ENCODE measurements around the gene CX3CR1. TPM values are rescaled to one million over a fixed set of nuclear protein-coding genes. Genes with fewer than 3 reads are reported as not detected.

The CX3CR1 gene
- total RNA-seq, 1 donor from 2014 or later, result not detected

DNA sequence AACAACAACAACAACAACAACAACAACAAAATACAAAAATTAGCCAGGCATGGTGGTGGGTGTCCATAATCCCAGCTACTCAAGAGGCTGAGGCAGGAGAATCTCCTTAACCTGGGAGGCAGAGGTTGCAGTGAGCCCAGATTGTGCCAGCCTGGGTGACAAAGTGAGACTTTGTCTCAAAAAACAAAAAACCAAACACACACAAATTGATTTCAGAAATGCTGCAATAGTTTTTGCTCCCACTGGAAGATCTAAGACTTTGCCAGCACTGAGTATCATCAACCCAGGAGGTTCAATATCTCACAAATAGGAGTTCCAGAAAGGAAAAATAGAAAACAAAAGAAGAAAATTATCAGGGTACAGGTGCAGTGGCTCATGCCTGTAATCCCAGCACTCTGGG lies 33.5 kb upstream of the CX3CR1 start:
- H3K27ac Mint-ChIP-seq, result no peak overlapping the region
- no peak overlapping the region for H3K9ac ChIP-seq
- TF ChIP-seq EZH2 (IDR thresholded peaks at IDR 0.05), result no peak
- TF ChIP-seq, protein P1, sequence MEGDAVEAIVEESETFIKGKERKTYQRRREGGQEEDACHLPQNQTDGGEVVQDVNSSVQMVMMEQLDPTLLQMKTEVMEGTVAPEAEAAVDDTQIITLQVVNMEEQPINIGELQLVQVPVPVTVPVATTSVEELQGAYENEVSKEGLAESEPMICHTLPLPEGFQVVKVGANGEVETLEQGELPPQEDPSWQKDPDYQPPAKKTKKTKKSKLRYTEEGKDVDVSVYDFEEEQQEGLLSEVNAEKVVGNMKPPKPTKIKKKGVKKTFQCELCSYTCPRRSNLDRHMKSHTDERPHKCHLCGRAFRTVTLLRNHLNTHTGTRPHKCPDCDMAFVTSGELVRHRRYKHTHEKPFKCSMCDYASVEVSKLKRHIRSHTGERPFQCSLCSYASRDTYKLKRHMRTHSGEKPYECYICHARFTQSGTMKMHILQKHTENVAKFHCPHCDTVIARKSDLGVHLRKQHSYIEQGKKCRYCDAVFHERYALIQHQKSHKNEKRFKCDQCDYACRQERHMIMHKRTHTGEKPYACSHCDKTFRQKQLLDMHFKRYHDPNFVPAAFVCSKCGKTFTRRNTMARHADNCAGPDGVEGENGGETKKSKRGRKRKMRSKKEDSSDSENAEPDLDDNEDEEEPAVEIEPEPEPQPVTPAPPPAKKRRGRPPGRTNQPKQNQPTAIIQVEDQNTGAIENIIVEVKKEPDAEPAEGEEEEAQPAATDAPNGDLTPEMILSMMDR (IDR thresholded peaks at IDR 0.05), result no peak
- no peak for TF ChIP-seq EZH2phosphoT487 (IDR thresholded peaks at IDR 0.05)
- no peaks in the 10 kb centered on the region for H3K27me3 ChIP-seq
- H3K4me3 Mint-ChIP-seq, result no peak overlapping the region
- no peaks in the 10 kb centered on the region for H3K4me1 ChIP-seq
- no peak overlapping the region for H3K4me2 ChIP-seq
- H3K9me3 ChIP-seq (ENCODE audit: low read depth), result no peaks in the 10 kb centered on the region
- H2AFZ ChIP-seq (replicated peaks), result no peak overlapping the region
- H4K20me1 ChIP-seq (ENCODE audit: low read depth), result no peaks in the 10 kb centered on the region
- peaks cover 5% of the 10 kb centered on the region for H3K27me3 Mint-ChIP-seq (ENCODE audit: insufficient read depth, low read depth)
- H3K9me3 Mint-ChIP-seq, result peaks cover 10% of the 10 kb centered on the region
- no peak overlapping the region for H3K27ac ChIP-seq
- no peaks in the 10 kb centered on the region for H3K36me3 ChIP-seq
- H3K4me1 Mint-ChIP-seq, result no peaks in the 10 kb centered on the region
- no peaks in the 10 kb centered on the region for H3K79me2 ChIP-seq (ENCODE audit: low read depth)
- no peak for DNase-seq (ENCODE audit: low spot score)
- no peak overlapping the region for H3K4me3 ChIP-seq
- H3F3A ChIP-seq (ENCODE audit: low read depth), result no peaks in the 10 kb centered on the region
- no peaks in the 10 kb centered on the region for H3K36me3 Mint-ChIP-seq

DNA sequence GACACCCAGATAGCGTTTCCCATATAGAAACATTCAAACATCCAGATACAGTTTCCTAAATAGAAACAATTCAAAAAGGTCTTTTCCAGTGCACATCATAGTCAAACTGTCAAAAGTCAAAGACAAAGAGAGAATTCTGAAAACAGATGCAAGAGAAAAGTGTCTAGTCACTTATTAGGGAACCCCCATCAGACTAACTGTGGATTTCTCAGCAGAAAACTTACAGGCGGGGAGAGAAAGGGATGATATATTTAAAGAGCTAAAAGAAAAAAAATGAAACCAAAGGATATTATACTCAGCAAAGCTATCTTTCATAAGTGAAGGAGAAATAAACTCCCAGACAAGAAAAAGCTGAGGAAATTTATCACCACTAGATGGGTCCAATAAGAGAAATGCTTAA lies 22.3 kb upstream of the CX3CR1 start:
- H3K27me3 Mint-ChIP-seq (ENCODE audit: insufficient read depth, low read depth), result peaks cover 2% of the 10 kb centered on the region
- no peaks in the 10 kb centered on the region for H3K36me3 Mint-ChIP-seq
- H3K9me3 Mint-ChIP-seq, result peaks cover 28% of the 10 kb centered on the region
- H3K27ac Mint-ChIP-seq, result no peak overlapping the region
- no peaks in the 10 kb centered on the region for H3K4me1 Mint-ChIP-seq
- Histone ChIP-seq H3K4me3 (no peak overlapping the region), H4K20me1 (ENCODE audit: low read depth) (no peaks in the 10 kb centered on the region), H3F3A (ENCODE audit: low read depth) (no peaks in the 10 kb centered on the region), H3K27ac (no peak overlapping the region), H3K9me3 (ENCODE audit: low read depth) (no peaks in the 10 kb centered on the region), H2AFZ (replicated peaks) (no peak overlapping the region), H3K9ac (no peak overlapping the region), H3K36me3 (no peaks in the 10 kb centered on the region), H3K27me3 (no peaks in the 10 kb centered on the region), H3K79me2 (ENCODE audit: low read depth) (no peaks in the 10 kb centered on the region), H3K4me1 (no peaks in the 10 kb centered on the region), H3K4me2 (no peak overlapping the region)
- H3K4me3 Mint-ChIP-seq, result no peak overlapping the region
- no peak for TF ChIP-seq EZH2phosphoT487 (IDR thresholded peaks at IDR 0.05)
- TF ChIP-seq, protein P1 (IDR thresholded peaks at IDR 0.05), result no peak
- no peak for TF ChIP-seq EZH2 (IDR thresholded peaks at IDR 0.05)
- no peak for DNase-seq (ENCODE audit: low spot score)

DNA sequence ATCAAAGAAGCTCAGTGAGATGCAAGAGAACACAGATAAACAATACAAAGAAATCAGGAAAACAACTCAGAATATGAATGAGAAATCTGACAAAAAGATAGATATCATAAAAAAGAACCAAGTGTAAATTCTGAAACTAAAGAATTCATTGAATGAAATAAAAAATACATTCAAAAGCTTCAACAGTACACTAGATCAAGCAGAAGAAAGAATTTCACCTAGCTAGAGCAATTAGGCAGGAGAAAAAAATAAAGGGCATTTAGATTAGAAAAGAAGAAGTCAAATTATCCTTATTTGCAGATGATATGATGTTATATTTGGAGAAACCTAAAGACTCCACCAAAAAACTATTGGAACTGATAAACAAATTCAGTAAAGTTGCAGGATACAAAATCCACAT lies 19.4 kb upstream of the CX3CR1 start:
- peaks cover 10% of the 10 kb centered on the region for H3K4me1 Mint-ChIP-seq
- no peaks in the 10 kb centered on the region for H3K27me3 ChIP-seq
- DNase-seq (ENCODE audit: low spot score), result no peak
- no peak overlapping the region for H2AFZ ChIP-seq (replicated peaks)
- H3K4me3 Mint-ChIP-seq, result no peak overlapping the region
- H3K27ac ChIP-seq, result no peak overlapping the region
- H3K79me2 ChIP-seq (ENCODE audit: low read depth), result no peaks in the 10 kb centered on the region
- H3K9me3 ChIP-seq (ENCODE audit: low read depth), result no peaks in the 10 kb centered on the region
- H3K36me3 ChIP-seq, result no peaks in the 10 kb centered on the region
- H3K9me3 Mint-ChIP-seq, result peaks cover 31% of the 10 kb centered on the region
- no peaks in the 10 kb centered on the region for H3K4me1 ChIP-seq
- H3K36me3 Mint-ChIP-seq, result no peaks in the 10 kb centered on the region
- H3K9ac ChIP-seq, result no peak overlapping the region
- no peaks in the 10 kb centered on the region for H4K20me1 ChIP-seq (ENCODE audit: low read depth)
- TF ChIP-seq EZH2 (IDR thresholded peaks at IDR 0.05) (no peak), EZH2phosphoT487 (IDR thresholded peaks at IDR 0.05) (no peak)
- TF ChIP-seq, protein P1 (IDR thresholded peaks at IDR 0.05), result no peak
- H3K4me3 ChIP-seq, result no peak overlapping the region
- no peak overlapping the region for H3K27ac Mint-ChIP-seq
- no peak overlapping the region for H3K4me2 ChIP-seq
- H3K27me3 Mint-ChIP-seq (ENCODE audit: insufficient read depth, low read depth), result peaks cover 8% of the 10 kb centered on the region
- H3F3A ChIP-seq (ENCODE audit: low read depth), result no peaks in the 10 kb centered on the region

All from neural progenitor cell (in vitro differentiated cells).